Measurements from ENCODE around the gene ATP9A. TPM values are rescaled to one million over a fixed set of nuclear protein-coding genes. Genes with fewer than 3 reads are reported as not detected.

ATP9A gene
- total and polyA plus RNA-seq, 2 experiments from 2014 or later: 11.3 to 16.9 TPM

DNA sequence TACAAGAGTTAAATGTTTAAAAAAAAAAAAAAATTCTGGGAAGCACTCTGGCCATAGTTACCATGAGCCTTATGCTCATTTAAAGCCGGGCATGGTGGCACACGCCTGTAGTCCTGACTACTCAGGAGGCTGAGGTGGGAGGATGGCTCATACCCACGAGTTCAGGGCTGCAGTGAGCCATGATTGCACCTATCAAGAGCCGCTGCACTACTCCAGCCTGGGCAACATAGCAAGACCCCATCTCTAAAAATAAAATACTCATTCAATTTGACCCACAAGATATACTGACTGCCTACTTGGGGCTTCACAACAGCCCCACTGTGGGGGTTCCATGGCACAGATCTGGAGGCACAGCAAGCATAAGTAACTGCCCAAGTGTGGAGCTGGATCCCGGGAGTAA, 113.7 kb downstream of the ATP9A start:
- no peak overlapping the region for H3K27ac ChIP-seq
- no peaks in the 10 kb centered on the region for H3K4me1 ChIP-seq (ENCODE audit: low read depth)
- H3K27me3 ChIP-seq: no peaks in the 10 kb centered on the region
- no peak for DNase-seq (ENCODE audit: low read depth in 1 of 2, low spot score in 1 of 2)
- H3K4me3 ChIP-seq: no peak overlapping the region
- H3K9me3 ChIP-seq (ENCODE audit: low read depth): no peaks in the 10 kb centered on the region
- TF ChIP-seq, protein P1, sequence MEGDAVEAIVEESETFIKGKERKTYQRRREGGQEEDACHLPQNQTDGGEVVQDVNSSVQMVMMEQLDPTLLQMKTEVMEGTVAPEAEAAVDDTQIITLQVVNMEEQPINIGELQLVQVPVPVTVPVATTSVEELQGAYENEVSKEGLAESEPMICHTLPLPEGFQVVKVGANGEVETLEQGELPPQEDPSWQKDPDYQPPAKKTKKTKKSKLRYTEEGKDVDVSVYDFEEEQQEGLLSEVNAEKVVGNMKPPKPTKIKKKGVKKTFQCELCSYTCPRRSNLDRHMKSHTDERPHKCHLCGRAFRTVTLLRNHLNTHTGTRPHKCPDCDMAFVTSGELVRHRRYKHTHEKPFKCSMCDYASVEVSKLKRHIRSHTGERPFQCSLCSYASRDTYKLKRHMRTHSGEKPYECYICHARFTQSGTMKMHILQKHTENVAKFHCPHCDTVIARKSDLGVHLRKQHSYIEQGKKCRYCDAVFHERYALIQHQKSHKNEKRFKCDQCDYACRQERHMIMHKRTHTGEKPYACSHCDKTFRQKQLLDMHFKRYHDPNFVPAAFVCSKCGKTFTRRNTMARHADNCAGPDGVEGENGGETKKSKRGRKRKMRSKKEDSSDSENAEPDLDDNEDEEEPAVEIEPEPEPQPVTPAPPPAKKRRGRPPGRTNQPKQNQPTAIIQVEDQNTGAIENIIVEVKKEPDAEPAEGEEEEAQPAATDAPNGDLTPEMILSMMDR (IDR thresholded peaks at IDR 0.05; ENCODE audit: low read depth, low read length): no peak
- peaks cover 3% of the 10 kb centered on the region for H3K36me3 ChIP-seq

DNA sequence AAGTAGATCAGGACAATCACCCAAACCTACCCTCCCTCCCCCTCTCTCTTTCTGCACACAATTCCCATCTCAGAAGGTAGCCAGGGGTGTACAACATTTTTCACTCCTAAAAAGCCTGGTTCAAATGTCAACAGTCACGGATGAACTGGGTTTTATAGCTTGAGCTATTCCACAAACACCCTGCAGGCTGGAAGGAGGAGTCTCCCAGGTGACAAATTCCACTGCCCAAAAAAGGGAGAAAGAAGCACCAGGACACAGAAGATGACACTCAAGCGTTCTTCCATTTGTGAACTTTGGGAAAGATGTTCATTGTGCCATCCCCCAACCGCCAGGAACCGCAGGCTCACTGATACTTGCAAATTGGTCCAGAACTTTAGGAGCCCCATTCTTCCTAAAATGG, 114.1 kb downstream of the ATP9A start:
- Histone ChIP-seq H3K27ac (no peak overlapping the region), H3K27me3 (no peaks in the 10 kb centered on the region), H3K4me1 (ENCODE audit: low read depth) (no peaks in the 10 kb centered on the region), H3K4me3 (no peak overlapping the region), H3K9me3 (ENCODE audit: low read depth) (no peaks in the 10 kb centered on the region), H3K36me3 (peaks cover 3% of the 10 kb centered on the region)
- TF ChIP-seq, protein P1 (IDR thresholded peaks at IDR 0.05; ENCODE audit: low read depth, low read length): no peak
- no peak for DNase-seq (ENCODE audit: low read depth in 1 of 2, low spot score in 1 of 2)

DNA sequence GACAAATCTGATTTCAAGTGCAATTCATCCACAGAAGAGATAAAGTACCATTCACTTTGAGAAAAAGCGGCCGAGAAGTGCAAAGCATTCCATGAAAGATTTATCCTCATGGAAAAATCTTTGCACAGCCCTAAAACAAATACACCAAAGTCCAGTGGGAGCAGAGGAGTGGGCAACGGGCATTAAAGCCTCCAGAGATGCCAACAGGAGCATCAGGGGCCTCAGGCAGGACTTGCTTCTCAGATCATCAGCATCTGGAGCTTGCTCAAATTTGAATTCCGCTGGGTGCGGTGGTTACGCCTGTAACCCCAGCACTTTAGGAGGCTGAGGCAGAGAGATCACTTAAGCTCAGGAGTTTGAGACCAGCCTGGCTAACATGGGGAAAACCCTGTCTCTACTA, 115.0 kb downstream of the ATP9A start:
- no peaks in the 10 kb centered on the region for H3K4me1 ChIP-seq (ENCODE audit: low read depth)
- H3K27ac ChIP-seq: no peak overlapping the region
- H3K27me3 ChIP-seq: no peaks in the 10 kb centered on the region
- peaks cover 3% of the 10 kb centered on the region for H3K36me3 ChIP-seq
- H3K4me3 ChIP-seq: no peak overlapping the region
- TF ChIP-seq, protein P1 (IDR thresholded peaks at IDR 0.05; ENCODE audit: low read depth, low read length): no peak
- no peaks in the 10 kb centered on the region for H3K9me3 ChIP-seq (ENCODE audit: low read depth)
- DNase-seq (ENCODE audit: low read depth in 1 of 2, low spot score in 1 of 2): no peak

DNA sequence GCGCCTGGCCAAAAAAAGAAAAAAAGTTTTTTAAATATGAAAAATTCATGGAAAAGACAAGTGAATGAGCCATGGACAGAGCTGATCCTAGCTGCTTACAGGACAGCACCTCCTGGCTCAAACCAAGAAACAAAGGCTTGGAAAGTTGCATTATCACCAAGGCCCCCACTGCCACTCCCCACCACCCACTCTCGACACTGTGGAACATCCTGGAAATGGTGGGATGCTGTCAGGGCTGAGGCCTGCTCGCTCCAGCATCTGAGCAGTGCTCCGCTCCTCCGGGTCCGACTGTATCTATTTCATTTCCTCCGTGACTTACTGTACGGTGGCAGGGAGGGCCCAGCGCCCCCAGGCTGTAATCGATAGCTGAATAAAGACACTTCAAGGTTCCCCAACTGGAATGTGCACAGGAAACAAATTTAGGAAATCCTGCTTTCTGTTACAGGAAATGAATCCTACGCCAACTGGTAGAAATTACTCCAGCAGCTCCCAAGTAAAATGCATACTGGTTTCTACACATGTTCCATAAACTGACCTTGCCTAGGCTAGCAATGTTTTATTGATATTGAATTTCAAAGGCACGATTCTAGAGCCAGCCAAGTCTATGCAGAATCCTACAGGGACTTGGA, 116.2 kb downstream of the ATP9A start:
- DNase-seq (ENCODE audit: low read depth in 1 of 2, low spot score in 1 of 2): peak in 1 of 2 donors; percentile 19
- Histone ChIP-seq H3K27ac (no peak overlapping the region), H3K27me3 (no peaks in the 10 kb centered on the region), H3K36me3 (peaks cover 3% of the 10 kb centered on the region), H3K4me3 (no peak overlapping the region), H3K9me3 (ENCODE audit: low read depth) (no peaks in the 10 kb centered on the region), H3K4me1 (ENCODE audit: low read depth) (no peaks in the 10 kb centered on the region)
- TF ChIP-seq, protein P1 (IDR thresholded peaks at IDR 0.05; ENCODE audit: low read depth, low read length): no peak

DNA sequence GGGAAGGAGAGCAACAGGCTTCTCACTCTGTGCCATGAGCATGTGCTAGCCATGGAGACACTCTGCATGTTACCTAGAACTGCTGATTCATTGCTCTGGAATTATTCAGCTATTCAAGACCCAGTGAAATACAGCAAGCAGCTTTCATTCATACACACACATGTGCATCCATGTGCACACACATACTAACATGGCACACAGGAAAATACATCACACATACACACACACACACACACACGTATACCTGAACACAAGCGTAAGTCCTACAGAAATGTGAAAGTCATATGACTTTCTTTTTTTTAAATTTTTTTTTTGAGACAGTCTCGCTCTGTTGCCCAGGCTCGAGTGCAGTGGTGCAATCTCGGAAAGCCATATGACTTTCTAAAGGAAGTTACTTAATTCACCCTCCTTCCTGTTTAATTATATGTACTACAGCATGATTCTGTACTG, 117.5 kb downstream of the ATP9A start:
- no peaks in the 10 kb centered on the region for H3K27me3 ChIP-seq
- H3K9me3 ChIP-seq (ENCODE audit: low read depth): no peaks in the 10 kb centered on the region
- no peak overlapping the region for H3K27ac ChIP-seq
- no peak overlapping the region for H3K4me3 ChIP-seq
- H3K4me1 ChIP-seq (ENCODE audit: low read depth): no peaks in the 10 kb centered on the region
- peak in 1 of 2 donors; percentile 73 for DNase-seq (ENCODE audit: low read depth in 1 of 2, low spot score in 1 of 2)
- TF ChIP-seq, protein P1 (IDR thresholded peaks at IDR 0.05; ENCODE audit: low read depth, low read length): no peak
- peaks cover under 1% of the 10 kb centered on the region for H3K36me3 ChIP-seq

Data from cardiac muscle cell (in vitro differentiated cells and primary cell).